NCI-H69 (cell line): ENCODE measurements around the gene RPL36AL.
A peak's percentile ranks its signal among the peaks of the same experiment; 100 is the strongest.
"Not testable (repeated sequence)": the region's sequence is repeated elsewhere in the genome, so short reads cannot be mapped to it uniquely, and the experiment has no call there.

ENCODE experiments used
- DNase-seq: peaks from one replicate; lab custom pipeline; 2025; lab: John Stamatoyannopoulos, UW

RPL36AL gene

DNA sequence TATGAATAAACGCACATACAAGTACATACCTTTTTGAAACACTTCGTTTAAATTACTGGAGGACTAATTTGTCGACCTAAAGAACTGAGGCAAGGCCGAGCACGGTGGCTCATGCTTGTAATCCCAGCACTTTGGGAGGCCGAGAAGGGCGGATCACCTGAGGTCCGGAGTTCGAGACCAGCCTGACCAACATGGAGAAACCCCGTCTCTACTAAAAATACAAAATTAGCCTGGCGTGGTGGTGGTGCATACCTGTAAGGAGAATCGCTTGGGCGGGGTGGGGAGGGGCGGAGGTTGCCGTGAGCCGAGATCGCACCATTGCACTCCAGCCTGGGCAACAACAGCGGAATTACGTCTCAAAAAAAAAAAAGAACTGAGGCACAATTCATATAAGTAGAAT lies 1.2 kb downstream of the RPL36AL start:
- not testable (repeated sequence) for DNase-seq

DNA sequence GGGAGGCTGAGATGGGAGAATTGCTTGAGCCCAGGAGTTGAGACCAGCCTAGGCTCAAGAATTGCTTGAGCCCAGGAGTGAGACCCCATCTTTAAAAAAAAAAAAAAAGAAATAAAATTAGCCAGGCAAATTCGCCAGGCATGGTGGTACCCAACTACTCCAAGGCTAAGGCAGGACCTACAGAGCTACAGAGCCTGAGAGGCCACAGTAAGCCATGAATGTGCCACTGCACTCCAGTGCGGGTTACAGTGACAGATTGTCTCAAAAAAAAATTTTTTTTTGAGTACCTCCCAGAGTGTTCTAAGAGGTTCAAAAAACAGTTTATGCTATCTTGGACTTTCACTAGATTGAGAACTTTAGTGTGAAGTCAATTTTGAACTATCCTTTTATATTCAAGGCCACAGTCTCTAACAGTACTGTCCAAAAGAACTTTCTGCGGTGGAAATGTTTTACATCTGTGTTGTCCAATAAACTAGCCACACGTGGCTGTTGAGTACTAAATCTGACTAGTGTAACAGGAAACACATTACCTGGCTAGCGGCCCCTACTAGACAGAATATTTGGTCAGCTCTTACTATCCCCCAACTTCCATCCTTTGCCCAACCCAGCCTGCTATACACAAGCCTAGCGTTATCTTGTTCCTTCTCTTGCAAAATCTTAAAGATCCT lies 2.4 kb downstream of the RPL36AL start:
- no peak for DNase-seq

DNA sequence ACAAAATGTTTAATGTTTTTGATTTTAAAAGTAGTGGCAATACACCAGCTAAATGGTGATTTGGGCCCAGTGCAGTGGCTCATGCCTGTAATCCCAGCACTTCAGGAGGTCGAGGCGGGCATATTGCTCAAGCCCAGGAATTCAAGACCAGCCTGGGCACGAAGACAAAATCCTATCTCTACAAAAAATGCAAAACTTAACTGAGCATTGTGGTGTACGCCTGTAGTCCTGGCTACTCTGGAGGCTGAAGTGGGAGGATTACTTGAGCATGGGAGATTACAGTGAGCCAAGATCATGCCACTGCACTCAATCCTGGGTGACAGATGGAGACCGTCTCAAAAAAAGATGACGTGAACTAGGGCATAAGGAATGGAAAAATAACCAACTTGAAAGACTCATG lies 4.7 kb downstream of the RPL36AL start:
- DNase-seq = no peak

DNA sequence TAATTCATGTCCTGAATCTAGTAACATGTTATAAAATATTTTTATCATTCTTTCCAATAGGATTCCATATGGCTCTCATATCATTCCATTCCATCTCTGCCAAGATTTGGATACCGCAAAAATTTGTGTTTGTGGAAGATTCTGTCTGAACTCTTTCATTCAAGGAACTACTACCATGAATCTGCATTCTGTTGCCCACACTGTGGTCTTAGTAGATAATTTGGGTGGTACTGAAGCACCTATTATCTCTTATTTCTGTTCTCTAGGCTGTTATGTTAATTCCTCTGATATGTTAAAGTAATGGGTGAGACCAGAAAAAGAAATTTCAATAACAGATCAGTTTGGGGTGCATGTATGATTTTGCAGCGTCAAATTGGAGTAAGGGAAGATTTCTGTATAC lies 6.2 kb downstream of the RPL36AL start:
- DNase-seq = no peak

GRCh38 chr14:49612671-49613070 lies 7.8 kb downstream of the RPL36AL start:
- DNase-seq = no peak

- no peak for DNase-seq
These were observed 8.2 kb downstream of the RPL36AL start for GRCh38 chr14:49612251-49612650.

DNA sequence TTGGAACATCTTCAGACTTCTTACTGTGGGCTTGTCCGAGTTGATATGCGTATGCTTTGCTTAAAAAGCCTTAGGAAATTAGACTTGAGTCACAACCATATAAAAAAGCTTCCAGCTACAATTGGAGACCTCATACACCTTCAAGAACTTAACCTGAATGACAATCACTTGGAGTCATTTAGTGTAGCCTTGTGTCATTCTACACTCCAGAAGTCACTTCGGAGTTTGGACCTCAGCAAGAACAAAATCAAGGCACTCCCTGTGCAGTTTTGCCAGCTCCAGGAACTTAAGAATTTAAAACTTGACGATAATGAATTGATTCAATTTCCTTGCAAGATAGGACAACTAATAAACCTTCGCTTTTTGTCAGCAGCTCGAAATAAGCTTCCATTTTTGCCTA lies 12.8 kb downstream of the RPL36AL start:
- DNase-seq = no peak

- DNase-seq = peak; percentile 92
These were observed 21.7 kb downstream of the RPL36AL start, which contains the start of gene LRR1 for GRCh38 chr14:49598485-49599300. TSS of gene LRR1 (plus strand) at chr14:49598940. CDS start at chr14:49599021, 81 bp downstream.

DNA sequence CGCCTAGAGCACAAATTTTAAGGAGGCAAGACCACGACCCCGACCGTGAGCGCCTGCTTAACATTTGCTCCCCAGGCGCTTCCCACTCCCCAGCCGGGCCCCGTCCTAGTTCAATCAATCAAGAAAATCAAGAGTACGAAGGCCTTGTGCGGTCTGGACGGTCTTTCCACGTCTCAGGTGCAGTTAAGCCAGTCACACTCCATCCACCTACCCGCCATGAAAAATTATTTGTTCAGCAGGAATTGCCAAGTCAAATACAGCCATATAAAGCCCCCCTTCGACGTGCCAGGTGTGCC lies 22.3 kb downstream of the RPL36AL start:
- no peak for DNase-seq

- no peak for DNase-seq
These were observed 25.9 kb downstream of the RPL36AL start for GRCh38 chr14:49594347-49595091.

GRCh38 chr14:49593016-49593415 lies 27.4 kb downstream of the RPL36AL start:
- DNase-seq = no peak

- DNase-seq = no peak
These were observed 31.0 kb downstream of the RPL36AL start for GRCh38 chr14:49589387-49589786.

- peak; percentile 81 for DNase-seq
These were observed 33.6 kb downstream of the RPL36AL start for GRCh38 chr14:49586673-49587460.

- peak; percentile 99 for DNase-seq
These were observed 34.4 kb downstream of the RPL36AL start, which contains the start of gene RPS29 for GRCh38 chr14:49585803-49586672. TSS of gene RPS29 (minus strand) at chr14:49586380. CDS start at chr14:49586346, 34 bp downstream.

- DNase-seq = peak; percentile 26
These were observed 35.3 kb downstream of the RPL36AL start for GRCh38 chr14:49584981-49585640.

DNA sequence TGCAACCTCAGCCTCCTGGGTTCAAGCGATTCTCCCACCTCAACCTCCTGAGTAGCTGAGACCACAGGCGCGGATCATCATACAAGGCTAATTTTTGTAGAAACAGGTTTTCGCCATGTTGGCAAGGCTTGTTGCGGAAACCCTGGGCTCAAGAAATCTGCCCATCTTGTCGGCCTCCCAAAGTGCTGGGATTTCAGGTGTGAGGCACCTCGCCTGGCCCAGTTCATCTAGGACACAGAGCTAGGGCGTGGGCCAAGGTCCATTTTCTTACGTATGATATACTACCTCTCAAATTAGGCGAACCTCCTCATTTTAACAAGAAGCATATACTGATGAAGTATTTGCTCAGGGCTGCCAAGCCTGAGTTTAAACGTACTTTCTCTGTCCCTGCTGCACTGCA lies 36.4 kb downstream of the RPL36AL start:
- no peak for DNase-seq

DNA sequence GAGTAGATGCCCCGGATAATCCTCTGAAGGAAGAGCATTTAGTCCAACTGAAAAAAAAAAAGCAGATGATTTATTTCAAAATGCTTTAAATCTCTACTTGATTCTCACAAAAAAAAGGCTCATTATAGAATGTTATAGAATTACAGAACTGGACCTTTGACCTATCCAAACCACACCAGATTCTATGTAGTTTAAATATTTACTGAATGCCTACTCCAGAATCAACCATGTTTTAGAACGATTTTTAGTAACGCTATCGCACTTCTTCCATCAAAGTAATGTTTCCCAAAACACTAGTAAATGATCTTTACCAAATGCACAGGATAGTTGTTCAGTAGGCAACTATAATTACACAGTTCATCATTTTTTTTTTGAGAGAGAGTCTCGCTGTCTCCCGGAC lies 36.8 kb downstream of the RPL36AL start:
- no peak for DNase-seq

GRCh38 chr14:49582113-49582977 lies 38.1 kb downstream of the RPL36AL start:
- no peak for DNase-seq
